Prostate gland (tissue), 2 donors: ENCODE data around the gene POLE.

Experiments
- CTCF ChIP-seq, 4 experiments: fragments of 200-600 bp in 2 of 4; fragments of 450-650 bp in 2 of 4; sonication (generic) in 2 of 4; IDR thresholded peaks; 1 replicate in 3 of 4; 2 replicates in 1 of 4; pipeline ENCODE4 v1.5.1; 2016 to 2019; ENCODE audit warnings: antibody characterized with exemption in 4 of 4, mild to moderate bottlenecking in 2 of 4, moderate library complexity in 2 of 4
- POLR2A ChIP-seq: fragments of 450-650 bp; IDR thresholded peaks from one replicate; pipeline ENCODE4 v1.6.1; 2016; ENCODE audit warnings: antibody characterized with exemption, mild to moderate bottlenecking

DNA sequence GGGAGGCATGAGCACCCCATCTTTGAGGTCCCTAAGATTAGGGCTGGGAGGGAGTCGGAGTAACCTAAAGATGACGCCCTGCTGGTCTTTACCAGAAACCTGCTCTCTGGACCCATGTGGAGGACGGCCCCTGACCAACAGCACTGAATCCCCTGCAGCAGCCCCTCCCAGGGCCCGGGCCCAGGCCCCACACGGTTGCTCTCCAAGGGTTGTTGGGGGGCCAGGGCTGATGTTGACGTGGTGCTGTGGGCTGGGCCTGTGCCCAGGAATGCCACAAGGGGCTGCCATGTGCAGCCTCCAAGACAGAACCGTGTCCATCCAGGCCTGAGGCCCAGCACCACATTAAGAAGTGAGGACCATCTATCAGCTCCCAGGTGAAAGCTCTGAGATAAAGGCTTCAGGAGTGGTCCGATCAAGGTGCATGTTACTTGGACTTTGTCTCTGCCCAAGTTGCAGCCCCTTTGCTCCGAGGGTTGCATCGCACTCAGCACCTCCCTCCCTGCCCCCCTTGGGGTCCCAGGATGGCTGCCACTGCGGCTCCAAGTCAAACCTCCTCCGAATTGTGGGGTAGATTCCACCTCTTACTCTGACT lies 106.3 kb downstream of the POLE start:
- TF ChIP-seq CTCF (IDR thresholded peaks at IDR 0.05) (no peak), POLR2A (no peak)
